Stimulated activated CD8-positive, alpha-beta memory T cell treated with anti-CD3 and anti-CD28 coated beads, Interleukin-15, amount 100 ng/mL, for 1 hour (primary cell): ENCODE results near the gene PPARGC1A.

Experiments used
- DNase-seq: peaks from one replicate; pipeline ENCODE4 v3.0.0-alpha.2; 2020; ENCODE audit warnings: low read depth

The PPARGC1A gene

GRCh38 chr4:23889814-23890341 lies at the start of gene PPARGC1A:
PPARGC1A (minus strand) TSS chr4:23890047; CDS start chr4:23889957, 90 bp downstream.
- DNase-seq = no peak

GRCh38 chr4:23938796-23939195 lies 48.9 kb upstream of the PPARGC1A start:
- DNase-seq = no peak

- no peak for DNase-seq
These were observed 47.3 kb upstream of the PPARGC1A start for GRCh38 chr4:23937173-23937572.

- DNase-seq = no peak
These were observed 45.1 kb upstream of the PPARGC1A start for GRCh38 chr4:23934915-23935314.

GRCh38 chr4:23934223-23934622 lies 44.4 kb upstream of the PPARGC1A start:
- DNase-seq = no peak

- DNase-seq = no peak
These were observed 43.1 kb upstream of the PPARGC1A start for GRCh38 chr4:23932901-23933308.

- DNase-seq = no peak
These were observed 42.3 kb upstream of the PPARGC1A start for GRCh38 chr4:23932186-23932585.

GRCh38 chr4:23931489-23931830 lies 41.6 kb upstream of the PPARGC1A start:
- no peak for DNase-seq

- no peak for DNase-seq
These were observed 41.1 kb upstream of the PPARGC1A start for GRCh38 chr4:23930750-23931488.

- no peak for DNase-seq
These were observed 39.4 kb upstream of the PPARGC1A start for GRCh38 chr4:23929248-23929647.

GRCh38 chr4:23924556-23924955 lies 34.7 kb upstream of the PPARGC1A start:
- DNase-seq = no peak

- DNase-seq = no peak
These were observed 34.0 kb upstream of the PPARGC1A start for GRCh38 chr4:23923840-23924239.

GRCh38 chr4:23923141-23923540 lies 33.3 kb upstream of the PPARGC1A start:
- DNase-seq = no peak

GRCh38 chr4:23922541-23923111 lies 32.8 kb upstream of the PPARGC1A start:
- no peak for DNase-seq

- no peak for DNase-seq
These were observed 32.2 kb upstream of the PPARGC1A start for GRCh38 chr4:23922013-23922412.

GRCh38 chr4:23921447-23921845 lies 31.6 kb upstream of the PPARGC1A start:
- no peak for DNase-seq

GRCh38 chr4:23920716-23921446 lies 31.0 kb upstream of the PPARGC1A start:
- no peak for DNase-seq

GRCh38 chr4:23920296-23920695 lies 30.4 kb upstream of the PPARGC1A start:
- DNase-seq = no peak

- DNase-seq = no peak
These were observed 26.4 kb upstream of the PPARGC1A start for GRCh38 chr4:23916282-23916681.

- DNase-seq = no peak
These were observed 25.7 kb upstream of the PPARGC1A start for GRCh38 chr4:23915459-23916132.

GRCh38 chr4:23911675-23912455 lies 22.0 kb upstream of the PPARGC1A start:
- DNase-seq = no peak

- DNase-seq = no peak
These were observed 19.8 kb upstream of the PPARGC1A start for GRCh38 chr4:23909671-23910070.
